Measurements from ENCODE around the gene MMP24. TPM values are rescaled to one million over a fixed set of nuclear protein-coding genes. Genes with fewer than 3 reads are reported as not detected.

MMP24 gene
- total RNA-seq, 3 donors from 2014 or later, result 0.80 to 2.5 (median 0.98) TPM

GRCh38 chr20:35277127-35277526, 50.6 kb downstream of the MMP24 start:
- no peak for TF ChIP-seq CTCF (IDR thresholded peaks at IDR 0.05)
- TF ChIP-seq POLR2A (IDR thresholded peaks at IDR 0.05), result no peak
- no peak for TF ChIP-seq POLR2AphosphoS5 (IDR thresholded peaks at IDR 0.05)
- no peak for DNase-seq (ENCODE audit: low spot score in 2 of 2)
- Histone ChIP-seq H3K9me3 (no peaks in the 10 kb centered on the region), H3K4me3 (peak overlapping the region; percentile 79 to 88 (median 83)), H3K27me3 (no peaks in the 10 kb centered on the region), H3K4me1 (peaks cover 0 to 6% of the 10 kb centered on the region in 2 donors), H3K27ac (peak overlapping the region; percentile 98 to 100), H3K36me3 (peaks cover 8% of the 10 kb centered on the region)
- intact Hi-C loops (cut with DNase I; ENCODE audit: low total_unique reads), result loop anchor here (10.0 kb wide), 1 partner anchor 132 kb away; the partner anchor contains the start of gene EDEM2

DNA sequence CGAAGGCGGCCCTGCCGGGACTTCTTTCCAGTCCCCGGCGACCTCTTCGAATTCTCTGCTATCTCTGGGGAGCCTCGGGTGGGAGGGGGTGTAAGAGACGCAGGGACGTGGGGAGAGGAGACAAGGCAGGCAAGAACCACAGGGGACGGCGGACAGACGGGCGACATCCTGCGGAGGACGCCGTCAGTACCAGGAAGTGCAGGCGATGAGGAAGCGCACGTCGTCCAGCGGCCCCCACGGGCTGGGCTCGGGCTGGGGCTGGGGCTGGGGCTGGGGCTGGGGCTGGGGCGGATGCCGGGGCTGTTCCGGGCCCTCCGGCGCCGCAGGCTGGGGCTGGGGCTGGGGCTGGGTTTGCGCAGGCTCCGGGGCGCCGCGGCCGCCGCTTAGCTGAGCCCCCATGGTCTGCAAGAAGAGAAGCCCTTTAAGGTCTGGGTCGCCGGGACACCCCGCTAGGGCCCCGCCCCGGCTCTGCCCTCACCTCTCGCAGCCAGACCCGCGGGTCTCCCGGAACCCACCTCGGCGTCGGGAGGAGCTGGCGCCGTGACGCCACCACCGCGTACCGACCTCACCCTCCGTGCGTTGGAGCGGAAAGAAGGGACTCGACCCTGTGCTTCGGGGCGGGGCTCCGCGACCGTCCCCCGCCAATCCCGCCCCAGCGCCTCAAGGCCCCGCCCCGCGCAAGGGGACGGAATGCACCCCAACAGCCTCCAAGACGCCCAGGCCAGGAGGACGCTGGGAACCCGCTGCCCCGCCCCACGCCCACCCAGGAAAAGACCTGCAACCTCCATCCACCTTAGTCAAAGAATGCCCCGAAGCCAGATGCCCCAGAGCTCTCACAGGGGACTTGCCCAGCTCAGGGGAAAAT, 51.3 kb downstream of the MMP24 start, which contains the start of gene MMP24OS:
MMP24OS (minus strand) TSS at position 592 of the 865 bp plus-strand sequence; CDS start at position 399, 193 bp downstream.
- intact Hi-C loops (cut with DNase I; ENCODE audit: low total_unique reads), result loop anchor here (10.0 kb wide), 1 partner anchor 133 kb away; the partner anchor contains the start of gene EDEM2

DNA sequence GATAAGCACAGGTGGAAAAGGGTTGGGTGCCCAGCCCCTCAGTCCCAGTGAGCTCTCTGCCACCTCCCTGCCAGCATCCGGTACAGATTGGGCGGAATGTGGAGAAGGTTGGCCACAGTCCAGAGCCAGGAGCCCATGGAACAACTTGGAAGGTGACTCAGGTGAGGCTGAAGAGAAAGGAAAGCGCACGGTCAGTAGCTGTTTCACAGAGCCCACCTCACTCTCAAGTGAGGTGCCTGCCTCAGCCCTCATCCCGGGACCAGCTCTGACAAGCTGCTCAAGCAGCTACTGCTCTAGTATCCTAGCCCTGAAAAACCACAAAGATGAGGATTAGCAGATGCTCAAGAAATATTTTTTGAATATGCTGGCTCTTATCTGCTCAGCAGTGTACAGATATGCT, 52.5 kb downstream of the MMP24 start:
- no peak for DNase-seq (ENCODE audit: low spot score in 2 of 2)
- Histone ChIP-seq H3K9me3 (no peaks in the 10 kb centered on the region), H3K4me1 (peaks cover 6 to 9% of the 10 kb centered on the region in 2 donors), H3K4me3 (no peak overlapping the region), H3K27ac (peak overlapping the region; percentile 98 to 100), H3K36me3 (peaks cover 8% of the 10 kb centered on the region), H3K27me3 (no peaks in the 10 kb centered on the region)
- no peak for TF ChIP-seq CTCF (IDR thresholded peaks at IDR 0.05)
- no peak for TF ChIP-seq POLR2AphosphoS5 (IDR thresholded peaks at IDR 0.05)
- no peak for TF ChIP-seq POLR2A (IDR thresholded peaks at IDR 0.05)
- intact Hi-C loops (cut with DNase I; ENCODE audit: low total_unique reads), result loop anchor here (10.0 kb wide), 1 partner anchor 134 kb away; the partner anchor contains the start of gene EDEM2

More for the DNA sequence above, 51.3 kb downstream of the MMP24 start, which contains the start of gene MMP24OS:
- TF ChIP-seq CTCF (IDR thresholded peaks at IDR 0.05) (peak in 2 of 3 donors; percentile 10 to 24), POLR2AphosphoS5 (IDR thresholded peaks at IDR 0.05) (peak; percentile 89 to 94 (median 93)), POLR2A (IDR thresholded peaks at IDR 0.05) (peak; percentile 83)
- Histone ChIP-seq H3K27me3 (no peaks in the 10 kb centered on the region), H3K4me1 (peaks cover 0 to 6% of the 10 kb centered on the region in 2 donors), H3K4me3 (peak within 1 kb of the TSS; percentile 79 to 88 (median 83)), H3K36me3 (peaks cover 8% of the 10 kb centered on the region), H3K27ac (peak within 1 kb of the TSS; percentile 98 to 100), H3K9me3 (no peaks in the 10 kb centered on the region)
- DNase-seq (ENCODE audit: low spot score in 2 of 2), result peak; percentile 90

- H3K36me3 ChIP-seq, result peaks cover 8% of the 10 kb centered on the region
- peak overlapping the region in 1 of 2 donors; percentile 98 for H3K27ac ChIP-seq
These were observed 53.2 kb downstream of the MMP24 start for GRCh38 chr20:35279533-35280174.

More at GRCh38 chr20:35279533-35280174, 53.2 kb downstream of the MMP24 start:
- DNase-seq (ENCODE audit: low spot score in 2 of 2), result no peak
- Histone ChIP-seq H3K9me3 (no peaks in the 10 kb centered on the region), H3K27me3 (no peaks in the 10 kb centered on the region), H3K4me1 (peaks cover 6 to 9% of the 10 kb centered on the region in 2 donors), H3K4me3 (no peak overlapping the region)
- no peak for TF ChIP-seq CTCF (IDR thresholded peaks at IDR 0.05)
- no peak for TF ChIP-seq POLR2A (IDR thresholded peaks at IDR 0.05)
- no peak for TF ChIP-seq POLR2AphosphoS5 (IDR thresholded peaks at IDR 0.05)
- intact Hi-C loops (cut with DNase I; ENCODE audit: low total_unique reads), result loop anchor here (10.0 kb wide), 1 partner anchor 135 kb away; the partner anchor contains the start of gene EDEM2
